HG03064 (cell line): Measurements from ENCODE around the gene RPL28.

ENCODE experiments used
- ATAC-seq: cut with Tn5 transposase; IDR thresholded peaks from one replicate; pipeline ENCODE4 v1.9.1; 2021; ENCODE audit warnings: low read depth; ENCODE audit not compliant: unreplicated experiment

RPL28 gene

DNA sequence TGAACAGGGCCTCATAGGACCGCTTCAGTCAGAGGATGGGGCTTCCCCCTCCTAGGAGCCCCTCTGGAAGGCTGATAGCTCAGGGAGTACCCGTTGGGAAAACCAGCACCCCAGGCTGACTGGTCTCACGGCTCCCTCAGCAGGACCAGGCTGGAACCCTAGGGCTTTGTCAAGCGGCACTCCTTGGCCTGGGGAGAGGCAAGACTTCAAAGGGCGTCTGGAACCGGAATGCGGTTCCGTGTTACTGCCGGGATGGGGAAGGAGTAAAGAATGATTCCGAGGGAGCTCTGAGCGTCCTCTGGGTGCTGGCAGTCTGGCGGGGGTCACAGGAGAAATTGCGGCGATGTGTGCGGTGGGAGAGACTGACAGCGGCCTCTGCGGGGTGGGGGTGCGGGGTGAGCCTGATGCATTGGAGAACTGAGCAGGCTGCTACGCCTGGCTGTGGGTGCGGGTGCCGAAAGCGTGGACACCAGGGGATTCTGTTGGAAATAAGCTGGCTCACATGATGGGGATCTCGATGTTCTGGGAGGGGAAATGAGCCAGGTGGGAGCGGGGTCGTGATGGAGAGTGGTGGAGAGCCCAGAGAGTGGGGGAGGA, 33.1 kb upstream of the RPL28 start:
- ATAC-seq, result no peak

DNA sequence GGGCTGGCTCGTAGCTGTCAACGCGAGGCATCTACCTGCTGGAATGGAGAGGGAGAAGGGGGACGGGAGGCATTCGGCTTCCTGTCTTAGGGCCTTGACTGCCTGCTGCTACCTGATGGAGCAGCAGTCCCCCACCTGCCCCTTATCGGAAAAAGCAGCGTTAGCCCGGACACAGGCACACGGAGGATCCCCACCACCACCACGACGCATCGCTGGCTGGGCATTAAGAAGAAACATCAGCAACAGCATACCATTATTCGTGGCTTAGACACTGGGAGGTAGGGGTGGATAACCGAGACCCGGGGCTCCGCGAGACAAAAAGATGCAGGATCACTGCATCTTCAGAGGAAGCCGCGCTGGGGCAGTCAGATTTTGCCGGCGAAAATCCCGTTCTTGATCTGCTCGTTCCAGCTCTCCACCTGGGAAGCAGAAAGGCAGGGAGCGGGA, 32.4 kb upstream of the RPL28 start:
- ATAC-seq, result no peak

DNA sequence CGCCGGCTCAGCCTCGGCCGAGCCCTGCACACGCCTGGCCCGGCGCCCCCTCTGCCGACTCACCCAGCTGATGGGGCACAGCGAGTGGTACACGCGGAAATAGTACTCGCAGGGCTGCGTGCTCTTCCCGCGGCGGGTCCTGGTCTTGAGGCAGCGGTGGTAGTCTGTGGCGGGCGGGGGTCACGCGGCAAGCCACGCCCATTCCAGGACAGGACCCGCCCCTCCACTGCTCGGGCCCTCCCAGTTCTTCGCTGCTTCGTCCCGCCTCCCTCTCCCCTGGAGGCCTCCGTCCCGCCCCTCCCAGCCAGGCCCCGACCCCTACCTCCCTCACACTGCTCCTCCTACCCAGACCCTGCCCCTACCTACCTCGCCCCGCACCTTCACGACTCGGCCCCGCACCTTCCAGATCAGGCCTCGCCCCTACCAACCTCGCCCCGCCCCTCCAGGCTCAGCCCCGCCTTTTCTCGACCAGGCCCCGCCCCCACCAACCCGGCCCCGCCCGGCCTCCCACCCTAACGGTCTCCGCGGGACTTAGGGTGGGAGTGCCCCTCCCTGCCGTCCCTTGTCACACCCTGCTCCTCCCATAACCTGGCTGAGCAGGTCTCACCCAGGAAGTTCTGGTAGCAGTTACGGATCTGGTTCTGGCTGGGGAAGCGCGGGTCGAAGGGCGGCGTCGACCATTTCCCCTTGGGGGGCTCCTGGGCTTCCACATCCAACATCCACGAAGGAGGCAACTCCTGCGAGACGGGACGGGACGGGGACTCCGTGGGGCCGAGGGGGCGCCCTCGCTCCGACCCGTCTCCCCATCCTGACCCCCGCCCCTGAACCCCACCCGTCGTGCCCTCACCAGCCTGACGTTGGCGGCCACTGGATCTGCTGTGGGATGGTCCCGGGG, 31.7 kb upstream of the RPL28 start:
- no peak for ATAC-seq

DNA sequence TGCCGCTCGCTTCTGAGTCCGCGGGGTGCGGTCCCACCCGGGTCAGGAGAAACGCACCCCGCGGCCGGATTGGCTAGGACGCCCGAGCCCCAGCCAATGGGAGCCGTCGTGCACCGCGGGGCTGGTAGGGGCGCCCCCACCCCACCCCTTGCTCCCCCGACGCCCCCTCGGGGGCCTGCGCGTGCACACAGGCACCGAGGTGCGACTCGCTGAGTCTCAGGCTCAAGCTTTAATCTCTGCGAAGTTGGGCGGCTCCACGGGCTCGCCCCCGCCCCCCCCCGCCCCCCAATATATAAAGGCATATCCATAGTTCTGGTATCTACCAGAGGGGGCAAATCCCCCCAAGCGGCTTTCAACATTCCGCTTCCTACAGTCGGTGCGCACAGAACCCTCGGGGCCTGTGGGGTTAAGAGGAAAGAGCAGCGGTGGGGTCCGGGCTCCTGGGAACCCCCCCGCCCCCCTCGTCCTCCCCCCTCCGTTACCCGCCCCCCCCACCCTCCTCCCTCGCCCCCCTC, 31.0 kb upstream of the RPL28 start, which contains the start of gene COX6B2:
Gene COX6B2, minus strand, starts transcription at position 22 of the 515 bp plus-strand sequence. CDS start 198 bp downstream, outside the sequence.
- no peak for ATAC-seq

DNA sequence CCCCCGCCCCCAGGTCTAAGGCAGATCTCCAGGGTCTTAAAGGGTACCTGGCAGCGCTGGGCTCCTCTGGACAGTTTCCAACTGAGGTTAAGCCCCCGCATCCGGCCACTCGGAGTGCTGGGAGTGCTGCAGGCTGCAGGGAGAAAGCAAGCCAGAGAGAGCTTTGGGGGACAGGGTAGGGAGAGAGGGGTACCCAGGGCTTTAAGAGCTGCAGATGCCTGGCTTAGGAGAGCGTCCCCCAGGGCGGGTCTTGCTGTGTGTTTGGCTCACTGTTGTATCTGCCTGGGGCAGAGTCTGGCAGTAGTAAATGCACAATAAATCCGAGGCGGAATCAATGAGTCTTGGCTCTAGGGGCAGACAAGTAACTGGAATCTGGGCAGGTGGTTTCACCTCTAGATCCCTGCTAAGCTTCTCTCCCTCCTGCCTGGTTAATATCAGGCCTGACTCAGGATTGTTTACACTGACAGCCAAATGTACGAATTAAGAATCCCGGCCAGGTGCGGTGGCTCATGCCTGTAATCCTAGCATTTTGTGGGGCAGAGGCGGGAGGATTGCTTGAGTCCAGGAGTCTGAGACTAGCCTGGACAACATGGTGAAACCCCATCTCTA, 30.4 kb upstream of the RPL28 start:
- no peak for ATAC-seq

DNA sequence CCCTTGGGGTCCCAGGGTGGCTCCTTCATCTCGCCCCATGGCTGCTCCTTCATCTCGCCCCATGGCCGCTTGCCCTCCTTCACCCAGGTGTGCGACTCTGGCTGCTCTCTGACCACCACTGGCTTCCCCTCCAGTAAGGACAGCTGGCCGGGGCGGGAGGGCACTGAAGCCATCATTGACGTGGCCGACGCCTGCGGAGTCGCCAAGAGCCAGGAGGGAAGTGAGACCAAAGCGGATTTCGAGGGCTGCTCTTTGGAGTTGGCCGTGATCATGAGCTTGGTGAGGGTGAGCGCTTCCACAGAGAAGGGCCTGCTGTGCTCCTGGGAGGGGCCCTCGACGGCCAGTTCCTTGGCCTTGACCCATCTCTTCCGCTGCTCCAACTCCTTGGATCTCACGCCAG, 27.2 kb upstream of the RPL28 start:
- ATAC-seq, result no peak

DNA sequence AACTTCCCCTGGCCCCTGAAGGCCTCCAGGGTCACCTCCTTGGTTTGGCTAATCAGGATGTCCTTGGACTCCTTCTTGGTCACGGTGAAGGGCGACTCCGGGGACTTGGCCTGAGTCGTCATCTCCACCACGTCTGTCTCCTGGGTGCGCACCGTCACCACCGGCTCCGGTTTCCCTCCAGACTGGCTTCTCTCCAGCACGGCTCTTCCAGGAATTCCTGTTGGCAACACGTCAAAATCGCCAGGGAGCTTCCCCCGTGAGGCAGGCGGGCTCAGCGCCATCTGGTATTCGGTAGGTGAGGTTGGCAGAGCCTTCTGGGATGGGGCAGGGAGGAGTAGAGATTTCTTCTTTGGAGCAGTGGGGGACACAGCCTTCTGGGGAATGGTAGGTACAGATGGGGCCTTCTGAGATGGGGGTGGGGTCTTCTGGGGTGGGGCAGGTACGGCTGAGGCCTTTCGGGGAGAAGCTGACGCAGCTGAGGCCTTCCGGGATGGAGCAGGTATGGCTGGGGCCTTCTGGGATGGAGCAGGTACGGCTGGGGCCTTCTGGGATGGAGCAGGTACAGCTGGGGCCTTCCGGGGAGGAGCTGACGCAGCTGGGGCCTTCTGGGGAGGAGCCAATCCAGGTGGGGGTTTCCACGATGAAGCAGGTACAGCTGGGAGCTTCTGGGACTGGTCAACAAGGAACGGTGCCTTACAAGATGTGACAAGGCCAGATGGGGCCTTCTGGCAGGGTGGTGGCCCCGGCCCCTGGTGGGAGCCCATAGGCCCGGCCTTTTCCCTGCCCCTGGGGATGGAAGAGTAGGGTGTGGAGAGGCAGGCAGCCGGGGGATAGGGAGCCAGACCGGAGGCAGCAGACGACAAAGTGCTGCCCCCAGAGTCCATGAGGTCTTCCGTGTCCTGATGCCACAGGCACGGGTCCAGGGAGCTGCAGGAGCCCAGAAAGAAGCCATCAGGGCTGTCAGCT, 26.5 kb upstream of the RPL28 start:
- no peak for ATAC-seq

DNA sequence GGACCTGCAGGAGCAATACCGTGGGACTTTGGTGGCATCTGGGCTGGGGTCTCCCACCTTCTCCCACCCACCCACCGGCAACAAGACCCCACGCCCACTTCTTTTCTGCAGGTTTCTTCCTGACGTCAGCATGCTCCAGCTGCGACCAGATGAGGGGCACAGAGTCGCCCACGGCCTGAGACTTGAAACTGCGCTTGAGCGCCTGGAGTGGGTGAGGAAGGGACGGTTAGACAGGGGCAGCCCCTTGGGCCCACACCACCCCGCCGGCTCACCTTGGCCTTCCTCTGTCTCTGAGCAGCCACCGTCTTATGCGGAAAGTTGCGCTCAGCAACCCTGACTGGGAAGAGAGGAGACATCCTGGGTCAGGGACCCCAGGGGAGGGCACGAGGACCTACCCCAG, 24.8 kb upstream of the RPL28 start:
- no peak for ATAC-seq

DNA sequence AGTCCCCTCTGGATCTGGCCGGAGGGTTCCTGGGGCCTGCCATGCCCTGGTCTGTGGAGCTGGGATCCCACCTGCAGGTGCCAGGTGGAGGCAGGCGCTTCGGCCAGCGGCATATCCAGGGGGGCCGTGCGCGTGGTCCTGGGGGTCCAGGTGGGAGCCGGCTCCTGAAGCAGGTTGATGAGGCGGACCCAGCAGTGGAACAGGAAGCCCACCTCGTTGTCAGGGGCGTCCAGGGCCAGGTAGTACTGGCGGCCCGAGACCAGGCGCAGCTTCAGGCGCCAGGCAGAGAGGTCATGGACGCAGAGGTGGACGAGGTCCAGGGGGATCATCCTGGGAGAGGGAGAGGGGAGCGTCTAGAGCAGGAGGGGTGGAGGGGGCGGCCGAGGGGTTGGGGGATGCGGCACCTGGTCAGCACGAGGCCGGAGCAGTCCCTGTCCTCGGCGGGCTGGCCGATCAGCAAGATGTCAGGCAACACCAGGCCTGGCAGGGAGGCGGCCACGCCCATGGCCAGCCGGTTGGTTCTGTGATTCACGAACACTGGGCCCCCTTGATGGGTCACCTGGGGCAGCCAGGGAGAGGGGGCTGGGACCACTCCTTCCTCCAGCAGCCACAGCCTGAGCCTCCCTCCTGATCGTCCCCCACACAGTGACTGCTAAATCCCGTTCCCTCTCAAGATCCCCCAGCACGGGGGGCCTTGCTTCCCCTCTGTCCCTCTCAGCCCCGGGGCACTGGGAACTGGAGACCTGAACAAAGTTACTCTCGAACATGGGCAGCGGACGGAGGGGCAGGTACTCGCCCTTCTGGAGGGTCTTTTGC, 23.4 kb upstream of the RPL28 start:
- ATAC-seq, result no peak

DNA sequence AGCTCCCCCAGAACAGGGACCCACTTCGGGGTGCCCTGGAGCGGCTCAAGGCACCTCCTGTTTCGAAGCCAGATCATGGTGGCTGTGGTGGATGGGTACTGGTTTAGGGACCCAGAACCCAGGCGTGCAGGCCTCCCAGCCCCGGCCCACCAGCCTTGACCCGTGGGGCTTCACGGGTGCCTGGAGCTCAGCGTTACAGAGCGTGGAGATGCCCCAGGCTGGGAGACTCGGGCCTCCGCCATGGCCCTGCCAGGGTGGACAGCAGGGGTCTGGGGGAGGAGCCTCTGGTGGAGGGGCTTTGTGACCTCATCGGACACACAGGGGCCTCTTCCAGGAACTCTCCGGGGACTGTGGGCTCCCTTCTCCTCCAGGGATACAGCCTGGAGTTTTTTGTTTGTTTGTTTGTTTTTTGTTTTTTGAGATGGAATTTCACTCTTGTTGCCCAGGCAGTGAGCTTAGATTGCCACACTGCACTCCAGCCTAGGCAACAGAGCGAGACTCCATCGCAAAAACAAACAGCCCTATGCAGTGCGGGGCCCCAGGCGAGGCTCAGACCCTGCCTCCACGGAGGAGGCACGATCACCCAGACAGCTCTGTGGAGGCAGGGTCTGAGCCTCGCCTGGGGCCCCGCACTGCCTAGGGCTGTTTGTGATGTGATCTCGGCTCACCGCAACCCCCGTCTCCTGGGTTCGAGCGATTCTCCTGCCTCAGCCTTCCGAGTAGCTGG, 22.6 kb upstream of the RPL28 start, which contains the start of gene GARIN5B:
Gene GARIN5B, minus strand, starts transcription at position 271 of the 727 bp plus-strand sequence. Its CDS starts 194 bp downstream, at position 77.
- no peak for ATAC-seq

DNA sequence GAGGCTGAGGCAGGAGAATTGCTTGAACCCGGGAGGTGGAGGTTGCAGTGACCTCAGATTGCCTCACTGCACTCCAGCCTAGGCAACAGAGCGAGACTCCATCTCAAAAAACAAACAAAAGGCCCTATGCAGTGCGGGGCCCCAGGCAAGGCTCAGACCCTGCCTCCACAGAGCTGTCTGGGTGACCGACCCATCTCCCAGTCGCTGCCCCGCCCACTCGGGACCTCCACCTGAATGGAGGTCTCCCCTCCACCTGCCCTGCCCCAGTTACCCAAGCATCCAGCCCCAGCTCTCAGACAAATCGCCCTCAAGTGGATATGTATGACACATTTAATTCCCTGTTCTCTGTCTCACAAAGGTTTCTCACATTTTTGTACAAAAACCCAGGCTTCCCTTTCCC, 20.5 kb upstream of the RPL28 start:
- no peak for ATAC-seq

DNA sequence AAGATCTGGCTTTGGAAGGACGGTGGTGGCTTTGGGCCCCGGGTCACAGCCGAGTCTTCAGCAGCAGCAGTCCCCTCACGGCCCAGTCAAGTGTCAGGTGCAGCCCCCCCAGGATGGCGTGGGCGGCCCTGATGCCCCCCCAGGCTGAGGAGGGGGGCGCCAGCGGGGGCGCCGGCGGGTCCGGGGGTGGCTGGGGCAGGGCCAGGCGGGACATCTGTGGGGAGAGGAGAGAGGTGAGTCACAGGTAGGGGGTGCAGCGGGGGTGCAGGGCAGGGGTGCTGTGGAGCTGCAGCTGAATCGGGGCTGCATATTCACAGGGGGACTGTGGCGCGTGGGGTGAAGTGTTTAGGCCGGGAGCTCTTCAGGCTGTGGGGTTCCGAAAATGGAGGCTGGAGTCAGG, 19.8 kb upstream of the RPL28 start:
- ATAC-seq, result no peak

DNA sequence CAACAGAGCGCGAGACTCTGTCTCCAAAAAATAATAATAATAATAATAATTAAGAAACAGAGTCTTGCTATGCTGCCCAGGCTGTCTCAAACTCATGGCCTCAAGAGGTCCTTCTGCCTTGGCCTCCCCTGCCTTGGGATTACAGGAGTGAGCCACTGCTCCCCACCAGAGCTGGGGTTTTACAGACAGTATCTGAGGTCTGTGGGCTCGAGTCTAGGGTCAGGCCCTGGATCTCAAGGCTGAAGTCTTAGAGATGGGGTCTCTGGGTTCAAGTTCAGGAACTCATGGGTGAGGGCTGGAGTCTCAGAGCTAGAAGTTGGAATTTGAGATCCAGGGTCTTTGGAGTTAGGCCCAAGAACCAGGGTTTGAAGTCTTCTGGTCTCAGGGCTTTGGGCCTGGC, 18.9 kb upstream of the RPL28 start:
- no peak for ATAC-seq

DNA sequence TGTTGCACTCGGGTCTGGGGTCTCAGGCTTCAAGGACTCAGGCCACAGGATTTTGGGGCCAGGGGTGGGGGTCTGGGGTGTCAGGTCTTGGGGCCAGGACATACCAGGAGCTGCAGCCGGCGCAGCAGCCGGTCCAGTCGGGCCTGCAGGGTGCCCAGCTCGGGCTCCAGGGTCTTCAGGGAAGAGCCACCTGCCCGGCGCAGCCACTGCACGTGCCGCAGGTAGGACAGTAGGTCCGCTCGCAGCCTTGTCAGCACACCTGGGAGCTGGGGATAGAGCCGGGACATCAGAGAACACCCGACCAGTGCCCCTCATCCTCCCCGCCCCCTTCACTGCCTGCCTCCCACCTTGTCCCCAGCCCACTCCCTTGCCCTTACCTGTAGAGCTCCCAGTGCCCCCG, 17.6 kb upstream of the RPL28 start:
- no peak for ATAC-seq

DNA sequence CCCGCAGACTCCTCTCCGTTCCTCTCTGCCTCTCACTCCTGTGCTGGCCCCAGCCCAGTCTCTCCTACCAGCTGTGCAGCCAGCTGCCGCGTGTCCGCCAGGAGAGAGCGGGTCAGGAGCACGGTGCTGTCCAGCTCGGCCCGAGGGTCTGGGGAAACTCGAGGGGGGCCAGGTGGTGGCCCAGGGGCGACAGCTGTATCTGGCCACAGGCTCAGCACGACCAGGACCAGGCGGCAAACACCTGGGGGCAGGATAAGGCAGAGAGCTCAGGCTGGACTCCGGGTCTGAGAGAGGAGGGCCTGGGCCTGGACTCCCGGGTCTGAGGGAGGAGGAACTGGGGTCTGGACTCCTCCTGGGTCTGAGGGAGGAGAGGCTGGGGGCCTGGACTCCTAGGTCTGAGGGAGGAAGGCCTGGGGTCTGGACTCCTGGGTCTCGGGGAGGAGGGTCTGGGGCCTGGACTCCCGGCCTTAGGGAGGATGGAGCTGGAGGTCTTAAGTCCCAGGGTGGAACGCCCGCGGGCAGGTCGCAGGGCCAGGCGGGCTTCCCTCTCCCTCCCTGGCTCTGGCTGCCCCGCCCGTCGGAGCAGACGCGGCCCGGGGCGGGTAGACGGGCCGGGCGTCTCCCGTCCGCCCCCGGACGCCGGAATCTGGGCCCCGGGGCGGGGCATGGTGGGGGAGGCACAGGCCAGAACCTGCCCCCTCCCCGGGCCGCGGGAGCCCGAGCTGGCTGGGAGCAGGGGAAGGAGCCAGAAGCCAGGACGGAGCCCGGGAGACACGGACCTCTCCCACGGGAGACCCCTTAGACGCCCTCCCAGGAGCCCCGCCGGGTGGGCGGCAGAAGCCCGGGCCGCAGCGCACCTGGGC, 16.8 kb upstream of the RPL28 start:
- no peak for ATAC-seq

DNA sequence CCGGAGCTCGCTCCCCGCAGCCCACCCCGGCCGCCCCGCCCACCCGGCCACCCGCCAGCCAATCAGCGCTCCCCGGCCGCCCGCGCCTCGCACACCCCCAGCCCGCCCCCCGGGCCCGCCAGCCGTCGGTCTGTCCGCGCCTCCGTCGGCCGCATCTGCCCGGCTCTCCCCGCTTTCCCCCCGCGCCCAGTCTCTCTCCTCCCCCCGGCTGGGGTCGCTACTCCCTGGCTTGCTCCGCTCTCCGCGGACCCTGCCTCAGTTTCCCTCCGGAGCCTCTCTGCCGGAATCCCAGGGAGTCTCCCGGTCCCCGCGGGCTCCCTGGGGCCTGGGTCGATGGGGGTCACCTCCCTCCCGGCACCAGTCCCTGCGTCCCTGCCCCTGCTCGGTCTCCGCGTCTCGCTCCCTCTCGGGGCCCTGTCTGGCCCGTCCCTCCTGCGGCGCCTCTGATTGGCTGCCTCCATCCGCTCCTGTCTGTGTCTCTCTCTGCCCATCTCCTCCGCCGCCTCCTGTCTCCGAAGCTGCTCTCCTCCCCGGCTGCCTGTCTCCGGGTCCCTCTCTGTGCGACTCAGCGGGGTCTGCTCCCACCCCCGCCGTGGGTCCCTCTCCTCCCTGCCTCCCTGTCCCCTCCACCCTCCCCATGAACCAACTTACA, 16.0 kb upstream of the RPL28 start:
- ATAC-seq, result no peak

DNA sequence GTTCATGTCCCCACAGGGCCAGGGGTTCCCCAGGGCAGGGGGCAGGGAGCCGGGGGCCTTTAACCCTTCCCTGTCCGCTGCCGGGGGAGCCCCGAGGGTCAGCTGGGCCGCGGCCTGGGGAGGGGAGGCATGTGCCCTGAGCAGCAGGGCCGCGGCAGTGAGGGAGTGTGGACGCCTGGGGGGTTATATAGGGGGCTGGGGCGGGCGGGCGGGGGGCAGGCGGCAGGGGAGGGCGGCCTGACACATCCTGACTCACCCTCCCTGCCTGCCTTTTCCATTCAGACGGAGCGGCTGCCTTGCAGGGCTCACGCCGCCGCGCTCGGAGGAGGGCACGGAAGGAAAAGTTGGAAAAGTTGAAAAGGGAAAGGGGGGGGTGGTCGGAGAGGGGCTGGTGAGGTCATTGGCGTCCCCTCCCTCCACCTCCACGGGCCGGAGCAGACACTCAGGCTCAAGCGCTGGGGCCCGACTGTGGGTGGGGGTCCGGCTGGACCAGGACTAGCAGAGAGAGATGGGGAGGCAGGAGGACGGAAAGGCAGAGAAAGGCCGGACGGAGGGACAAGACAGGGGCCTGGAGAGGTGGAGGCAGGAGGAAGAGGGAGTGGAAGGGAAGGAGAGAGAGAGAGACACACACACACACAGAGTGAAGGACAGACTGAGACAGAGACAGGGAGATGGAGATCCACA, 15.3 kb upstream of the RPL28 start, which contains the start of gene IL11:
Gene IL11, minus strand, starts transcription at position 159 of the 684 bp plus-strand sequence. Its CDS starts 153 bp downstream, at position 6.
- ATAC-seq, result no peak
